GM12864 (cell line): ENCODE data around the gene ASIC4.
A peak's percentile ranks its signal among the peaks of the same experiment; 100 is the strongest.

Experiments
- DNase-seq: peaks from one replicate; pipeline ENCODE4 v3.0.0-alpha.2; 2011; ENCODE audit warnings: low read depth
- H3K4me3 ChIP-seq: 2 replicates; pipeline ENCODE4 v1.5.1; 2011; ENCODE audit warnings: mild to moderate bottlenecking, low read depth, low read length, control low read depth
- CTCF ChIP-seq: IDR thresholded peaks from 2 replicates; pipeline ENCODE4 v1.5.1; 2011; ENCODE audit warnings: low read depth, mild to moderate bottlenecking, moderate library complexity, low read length, control low read depth, inconsistent platforms; ENCODE audit errors: missing control alignments

The ASIC4 gene

GRCh38 chr2:219559156-219559915, 45.1 kb downstream of the ASIC4 start:
- no peak overlapping the region for H3K4me3 ChIP-seq
- no peak for TF ChIP-seq CTCF
- DNase-seq, result no peak

- H3K4me3 ChIP-seq, result no peak overlapping the region
- TF ChIP-seq CTCF, result peak; percentile 74
- no peak for DNase-seq
Measured at GRCh38 chr2:219560037-219560892, 46.0 kb downstream of the ASIC4 start.

GRCh38 chr2:219560893-219561178, 46.6 kb downstream of the ASIC4 start:
- TF ChIP-seq CTCF, result no peak
- no peak for DNase-seq
- no peak overlapping the region for H3K4me3 ChIP-seq

GRCh38 chr2:219561179-219562048, 47.1 kb downstream of the ASIC4 start:
- DNase-seq, result no peak
- H3K4me3 ChIP-seq, result no peak overlapping the region
- TF ChIP-seq CTCF, result no peak

- TF ChIP-seq CTCF, result no peak
- no peak for DNase-seq
- H3K4me3 ChIP-seq, result no peak overlapping the region
Measured at GRCh38 chr2:219562049-219563020, 48.1 kb downstream of the ASIC4 start.
